ENCODE data around the gene CORO2B. TPM values are rescaled to one million over a fixed set of nuclear protein-coding genes. Genes with fewer than 3 reads are reported as not detected.
"Not testable (repeated sequence)": the region's sequence is repeated elsewhere in the genome, so short reads cannot be mapped to it uniquely, and the experiment has no call there.

Gene CORO2B
- total RNA-seq, 1 experiment from 2014 or later, result 0.17 TPM

DNA sequence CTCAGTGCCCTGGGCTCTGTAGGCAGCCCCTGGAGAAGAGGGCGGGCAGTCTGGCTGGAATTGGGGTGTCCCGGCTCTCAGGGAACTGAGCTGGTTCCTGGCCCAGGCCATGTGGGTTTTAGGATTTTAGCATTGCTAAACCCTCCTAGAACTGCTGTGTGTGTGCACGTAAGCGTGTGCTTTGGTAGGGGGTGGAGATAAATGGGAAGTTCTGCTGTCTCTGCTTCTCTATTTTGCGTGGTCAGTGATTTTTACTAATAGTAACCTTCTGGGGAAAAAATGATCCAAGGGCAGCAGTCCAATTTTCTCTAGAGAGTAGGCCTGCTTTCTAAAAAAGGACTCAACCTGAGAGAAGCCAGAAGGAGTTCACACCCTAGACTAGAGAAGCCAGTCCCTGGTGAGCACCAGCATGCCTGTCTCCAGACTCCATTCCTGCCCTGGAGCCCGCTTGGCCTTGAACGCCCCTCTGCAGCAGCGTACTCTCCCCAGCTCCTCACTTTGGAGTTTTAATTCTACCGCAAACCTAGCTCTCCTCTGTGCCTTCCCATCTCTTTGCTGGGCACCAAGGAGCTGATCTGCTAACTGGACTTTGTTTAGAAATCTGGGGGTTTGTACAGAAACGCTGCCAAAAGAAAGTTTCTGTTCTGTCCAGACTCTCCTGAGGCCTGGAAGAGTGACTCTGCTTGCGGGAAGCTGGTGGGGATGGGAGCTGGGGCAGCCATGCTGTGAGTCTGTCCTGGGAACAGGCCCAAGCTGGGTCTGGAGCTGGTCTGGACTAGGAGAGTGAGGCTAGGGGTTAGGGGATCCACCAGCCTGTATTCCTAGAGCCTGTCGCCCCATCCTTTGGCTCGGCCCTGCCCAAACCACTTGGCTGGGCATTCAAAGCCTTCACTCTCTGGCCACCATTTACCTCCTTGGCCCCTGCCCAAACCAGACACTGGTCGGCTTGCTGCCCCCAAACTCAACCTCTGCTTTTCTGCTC lies 19.7 kb downstream of the CORO2B start:
- DNase-seq (ENCODE audit: low read depth), result no peak
- in situ Hi-C loops (cut with HindIII; ENCODE audit: low pct_unique_long_range_greater_than_20kb, low sequenced_read_pairs), result no loop called here

DNA sequence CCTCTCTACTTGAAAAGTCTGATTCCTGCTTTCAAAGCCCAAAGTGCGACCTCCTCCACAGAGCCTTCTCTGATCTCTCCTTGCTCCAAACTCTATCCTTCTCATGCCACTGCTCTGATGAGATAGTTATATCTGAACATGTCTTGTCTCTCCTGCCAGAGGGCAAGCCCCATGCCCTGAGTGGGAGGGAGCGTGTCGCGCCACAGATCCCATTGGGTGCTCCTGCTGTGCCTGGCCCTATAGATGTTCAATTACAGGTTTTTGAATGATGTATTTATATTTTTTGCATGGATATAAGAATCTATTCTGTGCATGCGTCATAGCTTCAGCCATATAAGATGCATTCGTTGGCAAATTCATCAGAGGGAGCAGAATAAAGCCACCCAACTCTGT lies 20.4 kb downstream of the CORO2B start:
- in situ Hi-C loops (cut with HindIII; ENCODE audit: low pct_unique_long_range_greater_than_20kb, low sequenced_read_pairs), result no loop called here
- no peak for DNase-seq (ENCODE audit: low read depth)

DNA sequence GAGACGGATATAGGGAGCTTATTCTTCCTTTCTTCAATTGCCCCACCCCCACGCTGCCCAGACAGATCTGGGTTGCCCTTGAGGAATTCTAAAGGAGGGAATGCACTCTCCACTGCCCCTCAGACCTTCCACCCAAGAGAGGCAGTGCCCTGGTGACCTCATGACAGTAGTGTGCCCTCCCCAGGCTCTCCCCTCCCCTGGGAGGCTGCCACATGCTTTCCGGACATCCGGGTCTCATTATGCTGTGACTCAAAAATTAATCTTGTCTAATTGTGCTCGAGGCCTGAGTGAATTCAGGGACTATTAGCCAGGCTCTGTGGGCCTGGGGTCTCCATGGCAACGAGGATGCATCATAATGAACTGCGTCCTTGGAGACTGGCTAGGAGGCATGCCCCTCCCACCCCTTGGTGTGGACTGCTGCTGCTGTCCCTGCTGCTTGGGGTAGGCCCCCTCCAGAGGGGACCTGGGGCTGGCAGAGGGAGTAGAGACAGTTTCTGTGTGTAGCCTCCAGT lies 20.8 kb downstream of the CORO2B start:
- in situ Hi-C loops (cut with HindIII; ENCODE audit: low pct_unique_long_range_greater_than_20kb, low sequenced_read_pairs), result no loop called here
- DNase-seq (ENCODE audit: low read depth), result no peak

DNA sequence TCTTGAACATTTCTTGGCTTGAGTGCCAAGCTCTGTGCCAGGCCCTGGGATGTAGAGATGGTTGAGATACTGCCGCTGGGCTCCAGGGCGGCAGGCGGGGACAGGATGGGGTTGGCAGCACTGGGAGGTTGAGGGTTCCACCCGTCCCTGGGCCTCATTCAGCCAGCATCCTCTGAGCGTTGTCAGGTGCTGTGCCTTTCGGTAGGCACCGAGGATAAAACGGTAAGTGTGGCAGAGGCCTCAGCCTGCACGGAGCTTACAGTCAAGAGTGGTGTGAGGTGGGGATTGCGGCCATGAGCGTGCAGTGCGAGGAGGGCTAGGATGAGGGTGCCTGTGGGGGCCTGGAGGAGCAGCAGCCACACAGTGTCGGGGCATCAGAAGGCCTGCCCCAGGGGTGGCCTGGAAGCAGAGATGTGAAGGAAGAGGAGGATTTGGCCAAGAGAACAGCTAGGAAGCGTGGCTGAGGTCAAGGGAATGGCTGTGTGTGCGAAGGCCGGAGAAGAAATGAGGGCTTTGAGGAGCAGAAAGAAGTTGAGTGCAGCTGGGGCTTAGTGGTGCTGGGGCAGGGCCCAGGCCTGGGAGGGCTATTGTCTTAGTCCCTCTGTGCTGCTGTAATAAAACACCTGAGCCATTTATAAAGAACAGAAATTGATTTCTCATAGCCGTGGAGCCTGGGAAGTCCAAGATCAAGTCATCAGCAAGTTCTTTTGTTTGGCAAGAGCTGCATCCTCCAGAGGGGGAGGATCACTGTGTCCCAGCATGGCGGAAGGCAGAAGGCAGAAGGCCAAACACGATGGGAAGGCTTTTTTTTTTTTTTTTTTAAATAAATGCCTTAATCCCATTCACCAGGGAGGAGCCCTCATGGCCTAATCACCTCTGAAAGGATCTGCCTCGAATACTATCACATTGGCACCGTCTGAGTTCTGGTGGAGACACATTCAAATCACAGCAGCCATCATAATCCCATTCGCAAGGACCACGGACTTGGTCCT lies 22.7 kb downstream of the CORO2B start:
- in situ Hi-C loops (cut with HindIII; ENCODE audit: low pct_unique_long_range_greater_than_20kb, low sequenced_read_pairs), result no loop called here
- DNase-seq (ENCODE audit: low read depth), result no peak

DNA sequence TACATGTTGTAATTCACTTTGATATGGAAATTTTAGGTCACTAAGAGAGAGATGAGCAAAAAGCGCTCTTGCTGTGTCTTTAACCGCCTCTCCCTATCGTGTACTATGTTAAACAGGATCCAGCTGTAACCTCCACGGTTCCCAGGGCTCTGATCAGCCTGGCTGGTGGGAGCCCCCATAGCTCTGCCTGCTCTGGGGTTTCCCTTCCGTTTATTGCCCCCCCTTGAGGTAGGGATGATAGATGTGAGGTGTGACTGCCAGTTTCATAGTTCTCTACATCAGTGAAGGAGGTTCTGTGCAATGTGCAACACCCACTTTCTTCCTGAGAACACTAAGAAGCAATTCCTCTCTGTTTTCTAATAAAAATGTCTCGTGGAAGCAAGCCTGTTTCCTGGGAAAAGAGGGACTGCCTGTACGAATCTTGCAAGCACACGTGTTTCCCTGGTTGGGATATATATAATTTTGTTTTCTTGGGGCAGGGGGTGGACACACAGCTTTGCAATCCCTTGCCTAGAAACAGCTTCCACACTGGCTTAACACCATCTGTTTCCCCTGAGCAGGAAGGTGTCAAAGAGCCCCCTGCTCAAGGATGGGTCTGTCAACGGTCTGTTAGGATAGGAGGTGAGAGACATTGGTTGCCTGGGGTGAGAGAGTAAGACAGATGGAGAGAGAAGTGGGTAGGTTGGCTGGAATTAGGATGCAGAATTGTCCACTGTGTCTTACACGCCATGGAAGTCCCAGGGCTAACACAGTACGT lies 23.8 kb downstream of the CORO2B start:
- in situ Hi-C loops (cut with HindIII; ENCODE audit: low pct_unique_long_range_greater_than_20kb, low sequenced_read_pairs), result no loop called here
- no peak for DNase-seq (ENCODE audit: low read depth)

DNA sequence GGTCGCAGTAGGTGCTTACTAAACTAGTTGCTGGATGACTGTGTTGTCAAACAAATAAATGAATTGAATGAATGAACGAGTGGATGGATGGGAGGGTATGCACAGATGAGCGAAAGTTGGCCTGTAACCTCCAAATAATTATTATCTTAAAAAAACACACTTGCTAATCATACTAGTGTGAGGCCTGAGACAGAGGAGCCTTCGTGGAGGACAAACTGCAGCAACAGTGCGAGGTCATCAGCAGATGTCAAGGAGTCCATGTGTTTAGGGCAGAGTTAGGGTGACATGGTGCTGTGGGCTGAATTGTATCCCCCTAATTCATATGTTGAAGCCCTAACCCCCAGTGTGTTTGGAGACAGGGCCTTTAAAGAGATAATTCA lies 24.4 kb downstream of the CORO2B start:
- in situ Hi-C loops (cut with HindIII; ENCODE audit: low pct_unique_long_range_greater_than_20kb, low sequenced_read_pairs), result no loop called here
- no peak for DNase-seq (ENCODE audit: low read depth)

DNA sequence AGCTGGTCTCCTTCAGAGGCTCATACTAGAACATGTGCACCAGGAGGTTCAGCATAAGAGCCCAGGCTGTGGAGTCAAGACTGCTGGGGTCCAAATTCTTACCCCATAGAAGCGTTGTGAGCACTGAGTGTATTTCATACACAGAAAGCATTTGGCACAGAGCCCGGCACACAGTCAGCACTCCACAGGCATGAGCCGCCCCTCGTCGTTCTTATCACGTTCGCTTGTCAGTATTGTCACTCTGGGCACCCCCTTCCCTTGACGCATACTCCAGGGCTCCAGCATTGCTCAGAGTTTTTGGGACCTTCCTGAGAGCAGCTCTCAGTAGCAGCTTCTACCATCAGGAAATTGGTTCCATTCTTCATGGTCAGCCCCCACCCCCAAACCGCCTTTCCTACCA lies 25.2 kb downstream of the CORO2B start:
- in situ Hi-C loops (cut with HindIII; ENCODE audit: low pct_unique_long_range_greater_than_20kb, low sequenced_read_pairs), result no loop called here
- DNase-seq (ENCODE audit: low read depth), result no peak

DNA sequence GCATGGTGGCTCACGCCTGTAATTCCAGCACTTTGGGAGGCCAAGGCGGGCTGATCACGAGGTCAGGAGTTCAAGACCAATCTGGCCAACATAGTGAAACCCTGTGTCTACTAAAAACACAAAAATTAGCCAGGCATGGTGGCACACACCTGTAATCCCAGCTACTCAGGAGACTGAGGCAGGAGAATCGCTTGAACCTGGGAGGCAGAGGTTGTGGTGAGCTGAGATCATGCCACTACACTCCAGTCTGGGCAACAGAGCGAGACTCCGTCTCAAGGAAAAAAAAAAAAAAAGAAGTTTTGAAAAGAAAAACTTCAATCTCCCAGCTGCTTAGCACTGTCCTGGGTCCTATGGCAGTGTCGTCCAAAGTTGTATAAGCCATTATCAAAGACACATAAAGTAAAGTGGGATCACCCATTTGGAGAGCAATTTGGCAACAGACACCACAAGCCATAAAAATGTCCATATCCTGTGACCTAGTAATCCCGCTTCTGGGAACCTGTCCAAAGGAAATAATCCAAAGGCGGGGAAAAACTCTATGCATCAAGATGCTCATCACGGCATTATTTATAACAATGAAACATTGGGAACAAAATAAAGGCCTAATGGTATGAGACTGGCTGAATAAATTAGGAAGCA lies 26.2 kb downstream of the CORO2B start:
- DNase-seq (ENCODE audit: low read depth), result peak; percentile 60

DNA sequence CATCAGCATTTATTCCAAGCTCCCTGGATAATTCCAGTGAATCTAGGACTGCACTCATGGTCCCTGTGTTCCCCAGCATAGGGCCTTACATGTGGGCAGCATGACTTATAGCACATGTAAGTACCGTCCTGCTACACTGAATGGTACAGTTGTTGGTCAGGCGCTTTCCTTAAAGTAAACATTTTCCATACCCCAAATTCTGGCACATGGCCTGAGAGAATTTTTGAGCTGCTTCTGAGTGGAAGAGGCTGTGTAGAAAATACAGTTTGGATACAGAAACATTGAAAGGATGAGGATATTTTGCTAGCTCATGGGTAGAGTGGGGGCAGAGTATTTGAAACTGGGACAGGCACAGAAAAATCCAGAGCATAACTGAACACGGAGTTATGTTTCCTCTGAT lies 27.6 kb downstream of the CORO2B start:
- DNase-seq (ENCODE audit: low read depth), result no peak
- in situ Hi-C loops (cut with HindIII; ENCODE audit: low pct_unique_long_range_greater_than_20kb, low sequenced_read_pairs), result no loop called here

More for the DNA sequence above, 26.2 kb downstream of the CORO2B start:
- in situ Hi-C loops (cut with HindIII; ENCODE audit: low pct_unique_long_range_greater_than_20kb, low sequenced_read_pairs), result not testable (repeated sequence)

DNA sequence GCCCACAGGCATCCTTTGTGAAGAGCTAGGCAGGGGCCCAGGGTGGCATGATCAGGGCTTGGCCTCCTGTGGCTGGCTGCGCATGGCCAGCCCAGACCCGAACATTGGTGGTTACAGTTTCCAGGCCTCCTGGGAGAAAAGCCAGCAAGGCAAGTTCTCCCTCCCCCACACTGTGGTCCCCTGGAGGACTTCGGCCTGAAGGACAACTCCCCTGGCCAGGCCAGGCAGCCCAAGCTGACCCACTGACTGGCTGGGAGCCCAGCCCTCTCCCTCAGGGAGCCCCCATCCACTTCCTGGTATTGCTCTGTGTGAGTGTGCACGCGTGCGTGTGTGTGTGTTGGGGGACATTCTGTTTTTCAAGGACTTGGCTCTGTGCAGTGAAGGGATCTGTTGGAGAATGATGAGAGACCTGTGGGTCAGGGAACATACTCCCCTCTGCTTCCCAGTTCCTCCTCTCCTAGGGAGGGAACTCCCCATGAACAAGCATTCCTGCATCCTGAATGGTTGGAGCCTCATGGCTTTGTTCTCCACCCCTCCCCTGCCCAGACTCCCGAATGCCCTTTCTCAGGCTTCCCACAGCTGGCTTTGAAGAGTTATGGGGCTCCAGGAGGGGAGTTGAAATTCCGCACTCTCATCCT lies 29.5 kb downstream of the CORO2B start:
- in situ Hi-C loops (cut with HindIII; ENCODE audit: low pct_unique_long_range_greater_than_20kb, low sequenced_read_pairs), result no loop called here
- no peak for DNase-seq (ENCODE audit: low read depth)

DNA sequence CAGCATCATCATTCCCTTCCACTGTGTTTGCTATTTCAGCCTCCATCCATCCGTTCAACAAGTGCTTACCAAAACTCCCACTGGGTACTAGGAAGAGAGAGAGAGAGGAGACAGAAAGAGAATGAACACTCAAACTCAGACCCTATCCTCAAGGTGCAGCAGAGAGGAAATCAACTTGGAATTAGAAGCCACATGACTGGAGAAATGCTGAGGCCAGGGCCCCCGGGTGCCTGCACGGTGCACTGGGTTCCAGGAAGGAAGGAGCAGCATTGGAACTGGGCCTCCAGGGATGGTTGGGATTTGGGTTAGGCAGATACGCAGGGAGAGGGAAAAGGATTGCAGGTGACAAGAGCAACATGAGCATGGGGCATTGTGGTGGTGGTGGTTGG lies 30.0 kb downstream of the CORO2B start:
- no peak for DNase-seq (ENCODE audit: low read depth)
- in situ Hi-C loops (cut with HindIII; ENCODE audit: low pct_unique_long_range_greater_than_20kb, low sequenced_read_pairs), result no loop called here

DNA sequence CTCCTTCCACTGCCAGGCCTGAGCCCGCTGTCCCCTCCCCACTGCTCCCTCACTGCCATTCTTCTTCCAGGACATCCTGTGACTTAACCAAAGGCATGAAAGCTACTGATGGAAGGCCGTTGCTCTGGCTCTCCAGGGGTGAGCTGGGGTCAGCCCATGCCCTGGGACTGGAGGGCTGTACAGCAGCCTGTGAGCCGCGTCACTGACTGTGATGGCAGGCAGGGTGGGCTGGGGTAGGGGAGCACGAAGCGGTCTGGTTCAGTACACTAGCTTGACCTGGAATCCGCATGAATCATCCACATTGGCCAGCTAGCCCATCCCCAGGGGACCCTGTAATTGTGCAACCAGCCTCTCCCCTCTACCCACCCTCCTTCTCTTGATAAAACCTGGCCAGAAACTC lies 30.8 kb downstream of the CORO2B start:
- no peak for DNase-seq (ENCODE audit: low read depth)
- in situ Hi-C loops (cut with HindIII; ENCODE audit: low pct_unique_long_range_greater_than_20kb, low sequenced_read_pairs), result no loop called here

DNA sequence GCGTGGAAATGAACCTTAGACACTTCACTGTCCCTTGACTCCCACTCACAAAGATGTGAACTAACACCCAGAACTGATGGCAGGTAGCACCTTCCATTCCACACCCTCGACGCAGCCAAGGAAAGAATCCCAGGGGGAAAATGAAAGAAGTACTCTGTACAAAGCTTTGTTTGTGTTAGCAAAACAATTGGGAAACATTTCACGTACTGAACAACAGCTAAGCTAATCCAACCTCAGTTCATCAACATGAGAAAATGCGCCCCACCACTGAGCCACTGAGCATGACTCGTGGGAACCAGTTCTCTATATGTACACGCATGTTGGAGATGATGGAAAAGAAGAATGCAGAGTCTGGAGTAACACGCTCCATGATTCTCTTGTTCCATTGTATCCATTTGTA lies 32.0 kb downstream of the CORO2B start:
- no peak for DNase-seq (ENCODE audit: low read depth)
- in situ Hi-C loops (cut with HindIII; ENCODE audit: low pct_unique_long_range_greater_than_20kb, low sequenced_read_pairs), result no loop called here

DNA sequence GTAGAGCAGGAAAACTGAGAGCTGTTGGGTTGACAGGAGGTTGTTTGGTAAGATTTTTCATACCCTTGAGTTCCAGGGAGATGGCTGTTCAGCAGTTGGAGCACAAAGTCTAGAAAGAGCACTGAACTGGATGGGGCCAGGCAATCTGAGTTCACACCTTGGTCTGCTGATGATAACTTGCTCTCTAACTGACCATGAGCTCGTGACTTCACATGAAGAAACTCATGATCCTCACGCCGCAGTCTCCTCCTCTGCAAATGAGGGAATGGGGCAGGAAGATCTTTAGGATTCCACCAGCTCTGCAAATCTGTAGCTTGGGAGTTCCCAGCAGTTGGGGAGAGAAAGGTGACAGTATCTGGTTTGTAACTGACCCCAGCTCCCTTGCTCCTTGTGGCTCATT lies 33.7 kb downstream of the CORO2B start:
- DNase-seq (ENCODE audit: low read depth), result no peak
- in situ Hi-C loops (cut with HindIII; ENCODE audit: low pct_unique_long_range_greater_than_20kb, low sequenced_read_pairs), result no loop called here

DNA sequence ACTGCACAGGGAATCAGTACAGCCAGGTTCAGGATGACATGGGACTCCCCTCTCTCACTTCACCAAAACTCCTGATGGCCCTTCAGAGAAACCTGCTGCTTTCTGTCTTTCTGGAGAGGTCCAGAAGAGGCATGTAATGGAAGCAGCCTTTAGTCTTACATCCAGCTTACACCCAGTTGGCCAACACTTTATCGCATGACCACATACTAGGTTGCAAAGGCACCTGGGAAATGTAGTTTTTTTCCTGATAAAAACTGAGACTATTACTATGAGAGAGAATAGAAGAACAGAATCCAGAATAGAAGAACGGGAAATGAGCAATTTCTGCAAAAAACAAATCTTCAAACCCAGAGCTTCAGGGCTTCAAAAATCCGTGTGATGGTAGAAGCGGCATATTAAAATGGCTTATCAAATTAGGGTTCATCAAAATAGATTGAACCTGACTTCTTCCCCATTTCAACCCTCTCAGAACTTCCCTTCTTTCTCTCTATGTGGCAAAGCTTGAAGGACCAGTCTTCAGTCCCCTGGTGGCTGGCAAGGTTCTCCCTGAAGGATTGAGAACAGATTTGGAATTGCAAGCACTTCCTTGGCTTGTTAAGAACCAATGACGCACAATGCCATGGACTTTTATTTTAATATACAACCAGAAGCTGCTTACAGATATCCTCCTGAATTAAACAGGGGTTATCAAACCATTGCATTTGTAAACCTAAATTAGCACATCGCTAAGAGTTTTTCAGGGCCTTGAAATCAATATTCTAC lies 34.4 kb downstream of the CORO2B start:
- in situ Hi-C loops (cut with HindIII; ENCODE audit: low pct_unique_long_range_greater_than_20kb, low sequenced_read_pairs), result no loop called here
- DNase-seq (ENCODE audit: low read depth), result no peak

DNA sequence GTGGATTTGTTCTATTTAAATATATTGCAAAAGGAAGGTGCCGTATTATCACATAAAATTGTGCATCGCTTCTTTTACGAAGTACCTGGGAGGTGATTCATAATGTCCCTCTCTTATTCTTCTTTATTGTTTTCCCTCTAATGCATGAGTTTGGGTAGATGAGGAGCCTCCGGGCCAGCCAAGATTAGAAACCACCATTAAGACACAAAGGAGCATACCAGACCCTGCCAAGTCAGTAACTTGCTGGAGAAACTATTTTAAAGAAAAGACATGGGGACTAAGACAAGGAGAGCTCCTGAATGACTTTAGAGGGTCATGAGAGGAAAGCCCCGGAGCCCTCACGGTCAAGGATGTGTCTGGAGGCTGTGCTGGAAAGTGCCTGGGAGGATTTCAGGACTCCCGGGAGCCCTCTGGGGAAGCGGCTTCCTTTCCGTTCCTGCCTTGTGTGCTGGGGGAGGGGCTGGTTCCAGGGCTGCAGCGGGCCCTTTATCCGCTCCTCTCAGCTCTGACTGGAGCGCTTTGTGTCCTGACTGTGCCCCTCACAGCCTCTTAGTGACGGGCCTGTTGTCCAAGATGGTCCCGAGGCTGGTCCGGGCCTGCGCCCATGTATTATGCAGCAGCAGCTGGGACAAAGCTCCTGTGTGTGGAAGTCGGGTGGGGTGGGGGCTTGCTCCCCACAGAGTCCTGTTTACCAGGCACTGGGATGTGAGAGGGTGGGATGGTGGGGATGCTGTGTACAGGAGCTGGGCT lies 35.7 kb downstream of the CORO2B start:
- in situ Hi-C loops (cut with HindIII; ENCODE audit: low pct_unique_long_range_greater_than_20kb, low sequenced_read_pairs), result no loop called here
- no peak for DNase-seq (ENCODE audit: low read depth)
